HEK293 (cell line): ENCODE measurements around the gene CACNA2D3.

Experiments used
- CTCF ChIA-PET: fragments of 350-600 bp; formaldehyde crosslinking; extraction: SDS; loops from one replicate; lab custom pipeline; 2021; ENCODE audit warnings: antibody characterized with exemption; lab: Yijun Ruan, JAX
- POLR2A ChIA-PET: fragments of 300-600 bp; formaldehyde crosslinking; extraction: SDS; loops from one replicate; lab custom pipeline; 2020; ENCODE audit warnings: antibody characterized with exemption, inconsistent platforms; lab: Yijun Ruan, JAX
- H3K27ac ChIP-seq: fragments of 200-500 bp; sonication (Bioruptor generic); 2 replicates; pipeline ENCODE4 v1.5.1; 2014; ENCODE audit warnings: low read depth, low read length, control low read depth, inconsistent platforms; ENCODE audit errors: extremely low read depth
- H3K36me3 ChIP-seq, 2 experiments: fragments of 200-500 bp in 1 of 2; sonication (Bioruptor generic) in 1 of 2; 1 replicate in 1 of 2; 2 replicates in 1 of 2; pipeline ENCODE4 v1.5.1; 2014 to 2017; ENCODE audit warnings: inconsistent platforms in 2 of 2, low read length in 2 of 2; ENCODE audit not compliant: control insufficient read depth in 2 of 2, insufficient read depth in 1 of 2
- H3K4me1 ChIP-seq: fragments of 200-500 bp; sonication (Bioruptor generic); 2 replicates; pipeline ENCODE4 v1.5.1; 2014; ENCODE audit warnings: mild to moderate bottlenecking, low read length, inconsistent platforms; ENCODE audit not compliant: control insufficient read depth, insufficient read depth
- H3K4me3 ChIP-seq: 2 replicates; pipeline ENCODE4 v1.5.1; 2011; ENCODE audit warnings: low read depth, mild to moderate bottlenecking, control low read depth, low read length, moderate library complexity
- H3K9me3 ChIP-seq: fragments of 200-500 bp; sonication (Bioruptor generic); 2 replicates; pipeline ENCODE4 v1.5.1; 2014; ENCODE audit warnings: low read depth, low read length, inconsistent platforms; ENCODE audit not compliant: control insufficient read depth, insufficient read depth
- FEZF1 ChIP-seq: fragments of 450-650 bp; formaldehyde crosslinking; IDR thresholded peaks from 2 replicates; pipeline ENCODE4 v1.5.1; 2016; ENCODE audit warnings: missing biosample characterization, missing genetic modification characterization
- KLF1 ChIP-seq: fragments of 450-650 bp; formaldehyde crosslinking; IDR thresholded peaks from 2 replicates; pipeline ENCODE4 v1.5.1; 2016; ENCODE audit warnings: missing biosample characterization, missing genetic modification characterization
- YY1 ChIP-seq: fragments of 450-650 bp; formaldehyde crosslinking; IDR thresholded peaks from 2 replicates; pipeline ENCODE4 v1.5.1; 2018; ENCODE audit warnings: missing biosample characterization, missing genetic modification characterization
- ZBTB1 ChIP-seq: fragments of 450-650 bp; formaldehyde crosslinking; IDR thresholded peaks from 2 replicates; pipeline ENCODE4 v1.5.1; 2016; ENCODE audit warnings: missing biosample characterization, missing genetic modification characterization
- ZBTB20 ChIP-seq: fragments of 450-650 bp; formaldehyde crosslinking; IDR thresholded peaks from 2 replicates; pipeline ENCODE4 v1.5.1; 2016; ENCODE audit warnings: missing biosample characterization, missing genetic modification characterization
- ZNF112 ChIP-seq: fragments of 450-650 bp; formaldehyde crosslinking; IDR thresholded peaks from 2 replicates; pipeline ENCODE4 v1.5.0; 2017; ENCODE audit warnings: missing biosample characterization, missing genetic modification characterization
- ZNF157 ChIP-seq: fragments of 450-650 bp; formaldehyde crosslinking; IDR thresholded peaks from 2 replicates; pipeline ENCODE4 v1.5.1; 2016; ENCODE audit warnings: missing biosample characterization, missing genetic modification characterization
- ZNF174 ChIP-seq: fragments of 450-650 bp; formaldehyde crosslinking; IDR thresholded peaks from 2 replicates; pipeline ENCODE4 v1.5.0; 2017; ENCODE audit warnings: missing biosample characterization, mild to moderate bottlenecking, missing genetic modification characterization
- ZNF211 ChIP-seq: fragments of 450-650 bp; formaldehyde crosslinking; IDR thresholded peaks from 2 replicates; pipeline ENCODE4 v1.5.1; 2016; ENCODE audit warnings: low read depth, missing biosample characterization, missing genetic modification characterization
- ZNF341 ChIP-seq: fragments of 450-650 bp; formaldehyde crosslinking; IDR thresholded peaks from 2 replicates; pipeline ENCODE4; 2016; ENCODE audit warnings: low read depth, missing biosample characterization, missing genetic modification characterization
- ZNF37A ChIP-seq: fragments of 450-650 bp; IDR thresholded peaks from 2 replicates; pipeline ENCODE4 v1.5.1; 2018; ENCODE audit warnings: missing biosample characterization, missing genetic modification characterization
- ZNF394 ChIP-seq: fragments of 450-650 bp; formaldehyde crosslinking; IDR thresholded peaks from 2 replicates; pipeline ENCODE4 v1.5.1; 2016; ENCODE audit warnings: missing biosample characterization, missing genetic modification characterization, mild to moderate bottlenecking, moderate library complexity, borderline replicate concordance
- ZNF473 ChIP-seq: fragments of 450-650 bp; formaldehyde crosslinking; IDR thresholded peaks from 2 replicates; pipeline ENCODE4 v1.5.1; 2017; ENCODE audit warnings: missing biosample characterization, missing genetic modification characterization
- ZNF530 ChIP-seq: fragments of 450-650 bp; formaldehyde crosslinking; IDR thresholded peaks from 2 replicates; pipeline ENCODE4 v1.5.1; 2016; ENCODE audit warnings: low read depth, missing biosample characterization, missing genetic modification characterization
- ZNF544 ChIP-seq: fragments of 450-650 bp; formaldehyde crosslinking; IDR thresholded peaks from 2 replicates; pipeline ENCODE4 v1.5.0; 2017; ENCODE audit warnings: missing biosample characterization, missing genetic modification characterization
- ZNF555 ChIP-seq: fragments of 450-650 bp; formaldehyde crosslinking; conservative IDR thresholded peaks from 2 replicates; pipeline ENCODE4 v1.5.1; 2017; ENCODE audit warnings: missing biosample characterization, mild to moderate bottlenecking, missing genetic modification characterization, inconsistent platforms
- ZNF560 ChIP-seq: fragments of 450-650 bp; formaldehyde crosslinking; IDR thresholded peaks from 2 replicates; pipeline ENCODE4 v1.5.1; 2017; ENCODE audit warnings: missing biosample characterization, missing genetic modification characterization, borderline replicate concordance
- ZNF600 ChIP-seq: fragments of 450-650 bp; formaldehyde crosslinking; IDR thresholded peaks from 2 replicates; pipeline ENCODE4 v1.5.1; 2016; ENCODE audit warnings: missing biosample characterization, missing genetic modification characterization
- ZNF670 ChIP-seq: fragments of 450-650 bp; formaldehyde crosslinking; IDR thresholded peaks from 2 replicates; pipeline ENCODE4 v1.5.1; 2016; ENCODE audit warnings: missing biosample characterization, missing genetic modification characterization, low read depth
- TF ChIP-seq, protein P1 (sequence below): fragments of 450-650 bp; formaldehyde crosslinking; IDR thresholded peaks from 2 replicates; pipeline ENCODE4 v1.5.1; 2016; ENCODE audit warnings: missing biosample characterization, missing genetic modification characterization
- TF ChIP-seq, protein P2 (sequence below): fragments of 450-650 bp; formaldehyde crosslinking; IDR thresholded peaks from 2 replicates; pipeline ENCODE4 v1.5.1; 2017; ENCODE audit warnings: missing biosample characterization, mild to moderate bottlenecking, missing genetic modification characterization, moderate library complexity
- TF ChIP-seq, protein P3 (sequence below): fragments of 450-650 bp; formaldehyde crosslinking; IDR thresholded peaks from 2 replicates; pipeline ENCODE4 v1.5.1; 2016; ENCODE audit warnings: missing biosample characterization, missing genetic modification characterization
- TF ChIP-seq, protein P4 (sequence below): fragments of 450-650 bp; formaldehyde crosslinking; IDR thresholded peaks from 2 replicates; pipeline ENCODE4 v1.5.1; 2016; ENCODE audit warnings: missing biosample characterization, missing genetic modification characterization
- TF ChIP-seq, protein P5 (sequence below): fragments of 450-650 bp; formaldehyde crosslinking; IDR thresholded peaks from 2 replicates; pipeline ENCODE4 v1.5.1; 2016; ENCODE audit warnings: missing biosample characterization, missing genetic modification characterization, borderline replicate concordance
- TF ChIP-seq, protein P6 (sequence below): fragments of 450-650 bp; formaldehyde crosslinking; IDR thresholded peaks from 2 replicates; pipeline ENCODE4 v1.5.1; 2016; ENCODE audit warnings: missing biosample characterization, missing genetic modification characterization, low read depth

CACNA2D3 gene

DNA sequence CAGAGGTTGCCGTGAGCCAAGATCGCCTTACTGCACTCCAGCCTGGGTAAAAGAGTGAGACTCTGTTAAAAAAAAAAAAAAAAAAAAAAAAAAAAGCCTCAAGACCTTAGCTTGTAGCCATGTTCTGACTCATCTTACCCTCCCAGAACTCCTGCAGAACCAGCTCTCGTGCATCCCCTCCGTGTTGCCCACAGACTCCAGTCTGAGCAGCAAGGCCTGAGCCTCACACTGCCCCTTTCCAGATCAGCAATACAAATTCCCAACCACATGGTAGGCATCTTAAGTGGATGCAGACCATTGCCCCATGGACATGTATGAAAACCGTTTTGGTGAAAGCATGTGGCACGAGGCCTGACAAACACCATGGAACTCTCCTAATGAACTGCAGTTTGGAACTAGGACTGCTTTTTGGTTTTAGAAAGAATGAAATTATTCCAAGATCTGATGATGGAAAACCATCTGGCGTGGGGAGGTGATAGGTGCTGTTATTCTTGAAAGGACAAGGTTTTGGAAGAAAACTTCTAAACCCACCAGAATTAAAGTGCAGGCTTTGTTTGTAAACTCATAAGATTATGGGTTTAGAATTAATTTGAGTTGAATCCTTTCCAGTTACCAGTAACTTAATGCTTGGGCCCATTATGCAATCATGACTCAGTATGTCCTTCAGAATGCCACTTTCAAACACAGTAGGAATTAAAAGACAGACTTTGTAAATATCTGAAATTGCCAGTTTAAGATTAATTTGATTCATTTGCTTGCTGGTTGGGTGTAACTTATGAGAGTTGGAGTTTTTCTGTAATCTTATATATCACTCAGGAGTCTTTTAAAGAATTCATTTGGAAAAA, 969.3 kb downstream of the CACNA2D3 start:
- TF ChIP-seq FEZF1 (tag by site-specific recombination) (no peak), ZNF670 (no peak), ZNF157 (tag by site-specific recombination) (no peak), ZNF341 (tag by site-specific recombination) (no peak), ZNF112 (tag by site-specific recombination) (no peak), ZNF544 (no peak), ZNF174 (tag by site-specific recombination) (no peak), ZBTB1 (tag by site-specific recombination) (no peak), YY1 (no peak), ZNF394 (tag by site-specific recombination) (no peak), ZNF600 (no peak), ZNF560 (tag by site-specific recombination) (no peak), ZNF37A (no peak), KLF1 (no peak), ZNF473 (tag by site-specific recombination) (no peak)
- TF ChIP-seq, protein P1, sequence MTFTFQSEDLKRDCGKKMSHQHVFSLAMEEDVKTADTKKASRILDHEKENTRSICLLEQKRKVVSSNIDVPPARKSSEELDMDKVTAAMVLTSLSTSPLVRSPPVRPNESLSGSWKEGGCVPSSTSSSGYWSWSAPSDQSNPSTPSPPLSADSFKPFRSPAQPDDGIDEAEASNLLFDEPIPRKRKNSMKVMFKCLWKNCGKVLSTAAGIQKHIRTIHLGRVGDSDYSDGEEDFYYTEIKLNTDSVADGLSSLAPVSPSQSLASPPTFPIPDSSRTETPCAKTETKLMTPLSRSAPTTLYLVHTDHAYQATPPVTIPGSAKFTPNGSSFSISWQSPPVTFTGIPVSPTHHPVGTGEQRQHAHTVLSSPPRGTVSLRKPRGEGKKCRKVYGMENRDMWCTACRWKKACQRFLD (tag by site-specific recombination) = no peak
- TF ChIP-seq, protein P2, sequence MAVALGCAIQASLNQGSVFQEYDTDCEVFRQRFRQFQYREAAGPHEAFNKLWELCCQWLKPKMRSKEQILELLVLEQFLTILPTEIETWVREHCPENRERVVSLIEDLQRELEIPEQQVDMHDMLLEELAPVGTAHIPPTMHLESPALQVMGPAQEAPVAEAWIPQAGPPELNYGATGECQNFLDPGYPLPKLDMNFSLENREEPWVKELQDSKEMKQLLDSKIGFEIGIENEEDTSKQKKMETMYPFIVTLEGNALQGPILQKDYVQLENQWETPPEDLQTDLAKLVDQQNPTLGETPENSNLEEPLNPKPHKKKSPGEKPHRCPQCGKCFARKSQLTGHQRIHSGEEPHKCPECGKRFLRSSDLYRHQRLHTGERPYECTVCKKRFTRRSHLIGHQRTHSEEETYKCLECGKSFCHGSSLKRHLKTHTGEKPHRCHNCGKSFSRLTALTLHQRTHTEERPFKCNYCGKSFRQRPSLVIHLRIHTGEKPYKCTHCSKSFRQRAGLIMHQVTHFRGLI (tag by site-specific recombination) = no peak
- TF ChIP-seq, protein P3, sequence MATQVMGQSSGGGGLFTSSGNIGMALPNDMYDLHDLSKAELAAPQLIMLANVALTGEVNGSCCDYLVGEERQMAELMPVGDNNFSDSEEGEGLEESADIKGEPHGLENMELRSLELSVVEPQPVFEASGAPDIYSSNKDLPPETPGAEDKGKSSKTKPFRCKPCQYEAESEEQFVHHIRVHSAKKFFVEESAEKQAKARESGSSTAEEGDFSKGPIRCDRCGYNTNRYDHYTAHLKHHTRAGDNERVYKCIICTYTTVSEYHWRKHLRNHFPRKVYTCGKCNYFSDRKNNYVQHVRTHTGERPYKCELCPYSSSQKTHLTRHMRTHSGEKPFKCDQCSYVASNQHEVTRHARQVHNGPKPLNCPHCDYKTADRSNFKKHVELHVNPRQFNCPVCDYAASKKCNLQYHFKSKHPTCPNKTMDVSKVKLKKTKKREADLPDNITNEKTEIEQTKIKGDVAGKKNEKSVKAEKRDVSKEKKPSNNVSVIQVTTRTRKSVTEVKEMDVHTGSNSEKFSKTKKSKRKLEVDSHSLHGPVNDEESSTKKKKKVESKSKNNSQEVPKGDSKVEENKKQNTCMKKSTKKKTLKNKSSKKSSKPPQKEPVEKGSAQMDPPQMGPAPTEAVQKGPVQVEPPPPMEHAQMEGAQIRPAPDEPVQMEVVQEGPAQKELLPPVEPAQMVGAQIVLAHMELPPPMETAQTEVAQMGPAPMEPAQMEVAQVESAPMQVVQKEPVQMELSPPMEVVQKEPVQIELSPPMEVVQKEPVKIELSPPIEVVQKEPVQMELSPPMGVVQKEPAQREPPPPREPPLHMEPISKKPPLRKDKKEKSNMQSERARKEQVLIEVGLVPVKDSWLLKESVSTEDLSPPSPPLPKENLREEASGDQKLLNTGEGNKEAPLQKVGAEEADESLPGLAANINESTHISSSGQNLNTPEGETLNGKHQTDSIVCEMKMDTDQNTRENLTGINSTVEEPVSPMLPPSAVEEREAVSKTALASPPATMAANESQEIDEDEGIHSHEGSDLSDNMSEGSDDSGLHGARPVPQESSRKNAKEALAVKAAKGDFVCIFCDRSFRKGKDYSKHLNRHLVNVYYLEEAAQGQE = no peak
- TF ChIP-seq, protein P4, sequence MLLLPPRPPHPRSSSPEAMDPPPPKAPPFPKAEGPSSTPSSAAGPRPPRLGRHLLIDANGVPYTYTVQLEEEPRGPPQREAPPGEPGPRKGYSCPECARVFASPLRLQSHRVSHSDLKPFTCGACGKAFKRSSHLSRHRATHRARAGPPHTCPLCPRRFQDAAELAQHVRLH = no peak
- TF ChIP-seq, all 188 proteins: peak for 0

DNA sequence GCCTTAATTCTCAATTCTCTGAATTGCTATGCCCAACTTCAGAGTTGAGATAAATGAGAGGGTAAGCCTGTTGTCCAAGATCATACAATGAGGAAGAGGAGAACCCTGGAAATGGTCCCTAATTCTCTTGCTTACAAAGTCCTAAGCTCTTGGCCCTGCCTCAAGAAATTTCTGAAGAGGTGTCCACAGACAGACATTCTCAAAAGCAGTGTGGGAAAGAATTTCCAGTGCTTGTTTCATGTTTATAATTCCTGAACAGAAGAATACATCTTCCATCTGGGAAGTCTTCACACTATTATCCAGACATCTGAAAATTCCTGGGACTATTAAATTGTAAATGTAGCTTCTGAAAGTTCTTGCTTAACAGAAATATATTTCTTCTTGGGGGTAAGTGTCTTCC, 972.3 kb downstream of the CACNA2D3 start:
- ChIA-PET POLR2A (no interaction called here), CTCF (no interaction called here)
- Histone ChIP-seq H3K4me3 (no peak overlapping the region), H3K36me3 (no peaks in the 10 kb centered on the region), H3K9me3 (no peaks in the 10 kb centered on the region), H3K4me1 (no peaks in the 10 kb centered on the region), H3K27ac (no peak overlapping the region)
- no peak for TF ChIP-seq ZBTB20
- TF ChIP-seq ZNF555 (tag by site-specific recombination) = no peak
- TF ChIP-seq ZNF211 (tag by site-specific recombination) = no peak
- TF ChIP-seq, protein P5, sequence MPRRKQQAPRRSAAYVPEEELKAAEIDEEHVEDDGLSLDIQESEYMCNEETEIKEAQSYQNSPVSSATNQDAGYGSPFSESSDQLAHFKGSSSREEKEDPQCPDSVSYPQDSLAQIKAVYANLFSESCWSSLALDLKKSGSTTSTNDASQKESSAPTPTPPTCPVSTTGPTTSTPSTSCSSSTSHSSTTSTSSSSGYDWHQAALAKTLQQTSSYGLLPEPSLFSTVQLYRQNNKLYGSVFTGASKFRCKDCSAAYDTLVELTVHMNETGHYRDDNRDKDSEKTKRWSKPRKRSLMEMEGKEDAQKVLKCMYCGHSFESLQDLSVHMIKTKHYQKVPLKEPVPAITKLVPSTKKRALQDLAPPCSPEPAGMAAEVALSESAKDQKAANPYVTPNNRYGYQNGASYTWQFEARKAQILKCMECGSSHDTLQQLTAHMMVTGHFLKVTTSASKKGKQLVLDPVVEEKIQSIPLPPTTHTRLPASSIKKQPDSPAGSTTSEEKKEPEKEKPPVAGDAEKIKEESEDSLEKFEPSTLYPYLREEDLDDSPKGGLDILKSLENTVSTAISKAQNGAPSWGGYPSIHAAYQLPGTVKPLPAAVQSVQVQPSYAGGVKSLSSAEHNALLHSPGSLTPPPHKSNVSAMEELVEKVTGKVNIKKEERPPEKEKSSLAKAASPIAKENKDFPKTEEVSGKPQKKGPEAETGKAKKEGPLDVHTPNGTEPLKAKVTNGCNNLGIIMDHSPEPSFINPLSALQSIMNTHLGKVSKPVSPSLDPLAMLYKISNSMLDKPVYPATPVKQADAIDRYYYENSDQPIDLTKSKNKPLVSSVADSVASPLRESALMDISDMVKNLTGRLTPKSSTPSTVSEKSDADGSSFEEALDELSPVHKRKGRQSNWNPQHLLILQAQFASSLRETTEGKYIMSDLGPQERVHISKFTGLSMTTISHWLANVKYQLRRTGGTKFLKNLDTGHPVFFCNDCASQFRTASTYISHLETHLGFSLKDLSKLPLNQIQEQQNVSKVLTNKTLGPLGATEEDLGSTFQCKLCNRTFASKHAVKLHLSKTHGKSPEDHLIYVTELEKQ (tag by site-specific recombination) = no peak
- TF ChIP-seq, protein P6, sequence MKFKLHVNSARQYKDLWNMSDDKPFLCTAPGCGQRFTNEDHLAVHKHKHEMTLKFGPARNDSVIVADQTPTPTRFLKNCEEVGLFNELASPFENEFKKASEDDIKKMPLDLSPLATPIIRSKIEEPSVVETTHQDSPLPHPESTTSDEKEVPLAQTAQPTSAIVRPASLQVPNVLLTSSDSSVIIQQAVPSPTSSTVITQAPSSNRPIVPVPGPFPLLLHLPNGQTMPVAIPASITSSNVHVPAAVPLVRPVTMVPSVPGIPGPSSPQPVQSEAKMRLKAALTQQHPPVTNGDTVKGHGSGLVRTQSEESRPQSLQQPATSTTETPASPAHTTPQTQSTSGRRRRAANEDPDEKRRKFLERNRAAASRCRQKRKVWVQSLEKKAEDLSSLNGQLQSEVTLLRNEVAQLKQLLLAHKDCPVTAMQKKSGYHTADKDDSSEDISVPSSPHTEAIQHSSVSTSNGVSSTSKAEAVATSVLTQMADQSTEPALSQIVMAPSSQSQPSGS (tag by site-specific recombination) = no peak
- no peak for TF ChIP-seq ZNF530

More for the DNA sequence above, 969.3 kb downstream of the CACNA2D3 start:
- Histone ChIP-seq H3K36me3 (no peaks in the 10 kb centered on the region), H3K9me3 (no peaks in the 10 kb centered on the region), H3K27ac (no peak overlapping the region), H3K4me1 (no peaks in the 10 kb centered on the region), H3K4me3 (no peak overlapping the region)
- CTCF ChIA-PET = no interaction called here
- POLR2A ChIA-PET = no interaction called here
